ENCODE results near the gene AKNA.
"Not testable (repeated sequence)": the region's sequence is repeated elsewhere in the genome, so short reads cannot be mapped to it uniquely, and the experiment has no call there.

AKNA gene

DNA sequence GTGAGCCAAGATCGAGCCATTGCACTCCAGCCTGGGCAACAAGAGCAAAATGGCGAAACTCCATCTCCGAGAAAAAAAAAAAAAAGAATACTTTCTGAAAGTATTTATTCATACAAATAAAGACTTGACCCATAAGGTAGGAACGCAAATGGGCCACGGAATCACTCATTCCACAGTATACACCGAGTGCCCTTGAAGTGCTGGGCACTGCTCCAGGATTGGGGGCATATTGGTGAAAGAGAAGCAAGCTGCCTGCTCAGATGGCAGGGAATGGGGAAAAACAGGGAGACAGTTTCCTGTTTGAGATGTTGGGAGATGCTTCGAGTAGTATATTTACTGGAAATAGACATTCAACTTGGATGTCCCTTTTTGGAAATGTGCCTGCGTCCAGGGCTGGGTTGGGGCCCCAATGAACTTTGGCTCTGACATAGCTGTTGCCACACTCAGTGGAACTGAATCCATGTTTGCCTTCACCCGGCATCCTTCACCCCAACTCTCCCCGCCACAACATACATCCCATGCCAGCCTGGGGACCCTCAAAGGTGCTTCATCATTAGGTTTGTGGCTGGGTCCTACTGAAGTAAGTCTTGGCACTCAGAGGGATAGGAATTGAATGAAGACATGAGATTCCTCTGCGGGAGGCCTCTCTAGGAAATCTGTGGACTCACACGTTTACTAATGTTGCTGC, 58.7 kb downstream of the AKNA start:
- not testable (repeated sequence) for H3K9ac ChIP-seq (ENCODE audit: low read length in 5 of 5); H3K9me3 ChIP-seq (ENCODE audit: control insufficient read depth in 5 of 5, low read length in 5 of 5); H3K36me3 ChIP-seq (ENCODE audit: control insufficient read depth in 5 of 5, insufficient read depth in 5 of 5, low read length in 5 of 5); H3K27me3 ChIP-seq (ENCODE audit: control insufficient read depth in 5 of 5, insufficient read depth in 4 of 5, low read length in 5 of 5); H3K4me3 ChIP-seq (ENCODE audit: low read depth in 1 of 5, low read length in 5 of 5); H3K4me1 ChIP-seq (ENCODE audit: control insufficient read depth in 5 of 5, insufficient read depth in 5 of 5, low read length in 5 of 5); H3K27ac ChIP-seq (ENCODE audit: low read depth, low read length)

DNA sequence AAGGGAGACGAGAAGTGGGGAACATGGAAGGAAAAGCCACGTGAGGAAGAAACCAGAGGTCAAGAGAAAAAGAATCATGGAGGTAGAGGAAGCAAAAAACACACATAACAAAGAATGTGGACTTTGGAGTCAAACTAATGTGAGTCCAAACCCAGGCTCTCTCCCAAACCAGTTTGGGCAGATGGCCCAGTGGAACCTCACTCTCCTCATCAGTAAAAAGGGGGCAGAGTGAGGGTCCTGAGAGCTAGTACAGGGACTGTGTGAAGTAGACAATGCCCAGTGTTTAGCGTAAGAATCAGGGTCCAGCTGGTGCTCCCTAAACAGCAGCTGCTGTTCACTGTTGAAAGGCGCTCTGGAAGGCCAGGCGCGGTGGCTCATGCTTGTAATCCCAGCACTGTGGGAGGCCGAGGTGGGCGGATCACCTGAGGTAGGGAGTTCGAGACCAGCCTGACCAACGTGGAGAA, 59.4 kb downstream of the AKNA start:
- not testable (repeated sequence) for H3K9me3 ChIP-seq (ENCODE audit: control insufficient read depth in 5 of 5, low read length in 5 of 5); H3K27me3 ChIP-seq (ENCODE audit: control insufficient read depth in 5 of 5, insufficient read depth in 4 of 5, low read length in 5 of 5); H3K27ac ChIP-seq (ENCODE audit: low read depth, low read length); H3K4me3 ChIP-seq (ENCODE audit: low read depth in 1 of 5, low read length in 5 of 5); H3K9ac ChIP-seq (ENCODE audit: low read length in 5 of 5); H3K36me3 ChIP-seq (ENCODE audit: control insufficient read depth in 5 of 5, insufficient read depth in 5 of 5, low read length in 5 of 5); H3K4me1 ChIP-seq (ENCODE audit: control insufficient read depth in 5 of 5, insufficient read depth in 5 of 5, low read length in 5 of 5)

- Histone ChIP-seq H3K27me3 (ENCODE audit: control insufficient read depth in 5 of 5, insufficient read depth in 4 of 5, low read length in 5 of 5) (no peaks in the 10 kb centered on the region), H3K9ac (ENCODE audit: low read length in 5 of 5) (no peak overlapping the region), H3K4me3 (ENCODE audit: low read depth in 1 of 5, low read length in 5 of 5) (no peak overlapping the region), H3K9me3 (ENCODE audit: control insufficient read depth in 5 of 5, low read length in 5 of 5) (no peaks in the 10 kb centered on the region), H3K27ac (ENCODE audit: low read depth, low read length) (no peak overlapping the region), H3K4me1 (ENCODE audit: control insufficient read depth in 5 of 5, insufficient read depth in 5 of 5, low read length in 5 of 5) (peaks cover 0 to 2% (median 0%) of the 10 kb centered on the region in 5 donors), H3K36me3 (ENCODE audit: control insufficient read depth in 5 of 5, insufficient read depth in 5 of 5, low read length in 5 of 5) (no peaks in the 10 kb centered on the region)
Measured at GRCh38 chr9:114327749-114328148, 60.0 kb downstream of the AKNA start.

DNA sequence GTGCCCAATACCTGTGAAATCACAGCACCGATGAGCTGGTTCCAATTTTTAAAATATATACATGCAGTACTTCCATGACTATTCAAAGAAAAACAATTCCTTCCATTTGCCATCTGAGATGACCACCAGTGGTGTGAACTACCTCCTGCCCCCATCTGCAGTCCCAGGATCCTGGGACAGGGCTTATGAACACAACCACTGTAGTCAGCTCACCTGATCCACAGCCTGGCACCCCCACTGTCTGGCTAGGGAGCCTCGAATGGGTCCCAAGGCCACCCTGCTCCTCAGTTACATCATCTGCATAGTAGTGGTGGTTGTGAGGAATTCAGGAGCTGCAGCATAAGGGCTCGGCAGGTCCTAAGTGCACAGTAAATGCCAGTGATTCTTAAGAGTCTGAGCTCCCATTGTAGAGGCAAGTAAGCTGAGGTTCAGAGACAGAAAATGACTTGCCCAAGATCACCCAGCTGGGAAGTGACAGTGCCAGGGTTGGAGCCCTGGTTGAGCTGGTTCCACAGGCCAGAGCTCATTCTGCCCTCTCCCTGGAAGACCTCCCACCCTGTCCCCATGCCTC, 62.0 kb downstream of the AKNA start:
- not testable (repeated sequence) for H3K4me1 ChIP-seq (ENCODE audit: control insufficient read depth in 5 of 5, insufficient read depth in 5 of 5, low read length in 5 of 5); H3K9me3 ChIP-seq (ENCODE audit: control insufficient read depth in 5 of 5, low read length in 5 of 5); H3K4me3 ChIP-seq (ENCODE audit: low read depth in 1 of 5, low read length in 5 of 5); H3K27me3 ChIP-seq (ENCODE audit: control insufficient read depth in 5 of 5, insufficient read depth in 4 of 5, low read length in 5 of 5); H3K36me3 ChIP-seq (ENCODE audit: control insufficient read depth in 5 of 5, insufficient read depth in 5 of 5, low read length in 5 of 5); H3K9ac ChIP-seq (ENCODE audit: low read length in 5 of 5); H3K27ac ChIP-seq (ENCODE audit: low read depth, low read length)

DNA sequence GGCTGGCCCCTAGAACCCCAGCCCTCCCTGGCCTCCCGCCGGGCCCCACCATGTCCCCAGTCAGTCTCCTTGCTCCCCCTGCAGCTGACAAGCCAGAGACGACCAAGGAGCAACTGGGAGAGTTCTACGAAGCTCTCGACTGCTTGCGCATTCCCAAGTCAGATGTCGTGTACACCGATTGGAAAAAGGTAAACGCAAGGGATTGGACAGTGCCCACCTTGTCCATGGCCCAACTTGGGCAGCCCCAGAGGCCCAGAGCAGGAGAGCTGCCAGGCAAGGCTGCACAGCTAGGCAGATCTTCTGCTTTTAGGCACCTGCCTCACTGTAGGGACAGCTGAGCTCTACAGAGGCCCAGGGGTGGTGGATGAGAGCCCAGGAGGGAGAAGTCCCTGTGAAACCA, 62.8 kb downstream of the AKNA start:
- not testable (repeated sequence) for H3K36me3 ChIP-seq (ENCODE audit: control insufficient read depth in 5 of 5, insufficient read depth in 5 of 5, low read length in 5 of 5); H3K4me1 ChIP-seq (ENCODE audit: control insufficient read depth in 5 of 5, insufficient read depth in 5 of 5, low read length in 5 of 5); H3K9me3 ChIP-seq (ENCODE audit: control insufficient read depth in 5 of 5, low read length in 5 of 5); H3K4me3 ChIP-seq (ENCODE audit: low read depth in 1 of 5, low read length in 5 of 5); H3K9ac ChIP-seq (ENCODE audit: low read length in 5 of 5); H3K27me3 ChIP-seq (ENCODE audit: control insufficient read depth in 5 of 5, insufficient read depth in 4 of 5, low read length in 5 of 5); H3K27ac ChIP-seq (ENCODE audit: low read depth, low read length)

- H3K9me3 ChIP-seq (ENCODE audit: control insufficient read depth in 5 of 5, low read length in 5 of 5): no peaks in the 10 kb centered on the region
- H3K4me1 ChIP-seq (ENCODE audit: control insufficient read depth in 5 of 5, insufficient read depth in 5 of 5, low read length in 5 of 5): peaks cover 0 to 2% (median 0%) of the 10 kb centered on the region in 5 donors
- no peak overlapping the region for H3K27ac ChIP-seq (ENCODE audit: low read depth, low read length)
- H3K4me3 ChIP-seq (ENCODE audit: low read depth in 1 of 5, low read length in 5 of 5): no peak overlapping the region
- no peaks in the 10 kb centered on the region for H3K27me3 ChIP-seq (ENCODE audit: control insufficient read depth in 5 of 5, insufficient read depth in 4 of 5, low read length in 5 of 5)
- H3K36me3 ChIP-seq (ENCODE audit: control insufficient read depth in 5 of 5, insufficient read depth in 5 of 5, low read length in 5 of 5): no peaks in the 10 kb centered on the region
- no peak overlapping the region for H3K9ac ChIP-seq (ENCODE audit: low read length in 5 of 5)
Measured at GRCh38 chr9:114324492-114324891, 63.3 kb downstream of the AKNA start.

DNA sequence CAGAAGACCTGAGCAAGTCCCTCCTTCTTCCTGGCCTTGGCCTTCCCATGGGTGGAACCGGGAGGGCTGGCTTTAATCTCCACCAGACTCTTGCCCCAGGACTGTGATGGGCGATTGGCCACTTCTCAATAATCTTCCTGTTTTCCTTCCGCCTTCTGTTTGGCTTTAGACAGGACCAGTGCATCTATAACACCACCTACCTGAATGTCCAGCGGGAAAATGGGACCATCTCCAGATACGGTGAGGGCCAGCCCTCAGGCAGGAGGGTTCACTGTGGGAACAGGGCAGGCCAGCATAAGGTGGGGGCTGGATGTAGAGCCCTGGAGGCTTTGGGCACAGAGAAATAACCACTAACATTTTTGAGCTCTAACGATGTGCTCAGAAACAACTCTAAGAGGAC, 63.9 kb downstream of the AKNA start:
- H3K9me3 ChIP-seq (ENCODE audit: control insufficient read depth in 5 of 5, low read length in 5 of 5); H3K4me3 ChIP-seq (ENCODE audit: low read depth in 1 of 5, low read length in 5 of 5); H3K27ac ChIP-seq (ENCODE audit: low read depth, low read length); H3K9ac ChIP-seq (ENCODE audit: low read length in 5 of 5); H3K4me1 ChIP-seq (ENCODE audit: control insufficient read depth in 5 of 5, insufficient read depth in 5 of 5, low read length in 5 of 5); H3K27me3 ChIP-seq (ENCODE audit: control insufficient read depth in 5 of 5, insufficient read depth in 4 of 5, low read length in 5 of 5); H3K36me3 ChIP-seq (ENCODE audit: control insufficient read depth in 5 of 5, insufficient read depth in 5 of 5, low read length in 5 of 5): not testable (repeated sequence)

GRCh38 chr9:114322831-114323531, 64.8 kb downstream of the AKNA start, which contains the start of gene ORM1:
TSS of gene ORM1 (plus strand) at chr9:114323098. CDS start at chr9:114323134, 36 bp downstream.
- not testable (repeated sequence) for H3K9me3 ChIP-seq (ENCODE audit: control insufficient read depth in 5 of 5, low read length in 5 of 5); H3K4me3 ChIP-seq (ENCODE audit: low read depth in 1 of 5, low read length in 5 of 5); H3K27me3 ChIP-seq (ENCODE audit: control insufficient read depth in 5 of 5, insufficient read depth in 4 of 5, low read length in 5 of 5); H3K9ac ChIP-seq (ENCODE audit: low read length in 5 of 5); H3K36me3 ChIP-seq (ENCODE audit: control insufficient read depth in 5 of 5, insufficient read depth in 5 of 5, low read length in 5 of 5); H3K4me1 ChIP-seq (ENCODE audit: control insufficient read depth in 5 of 5, insufficient read depth in 5 of 5, low read length in 5 of 5); H3K27ac ChIP-seq (ENCODE audit: low read depth, low read length)

DNA sequence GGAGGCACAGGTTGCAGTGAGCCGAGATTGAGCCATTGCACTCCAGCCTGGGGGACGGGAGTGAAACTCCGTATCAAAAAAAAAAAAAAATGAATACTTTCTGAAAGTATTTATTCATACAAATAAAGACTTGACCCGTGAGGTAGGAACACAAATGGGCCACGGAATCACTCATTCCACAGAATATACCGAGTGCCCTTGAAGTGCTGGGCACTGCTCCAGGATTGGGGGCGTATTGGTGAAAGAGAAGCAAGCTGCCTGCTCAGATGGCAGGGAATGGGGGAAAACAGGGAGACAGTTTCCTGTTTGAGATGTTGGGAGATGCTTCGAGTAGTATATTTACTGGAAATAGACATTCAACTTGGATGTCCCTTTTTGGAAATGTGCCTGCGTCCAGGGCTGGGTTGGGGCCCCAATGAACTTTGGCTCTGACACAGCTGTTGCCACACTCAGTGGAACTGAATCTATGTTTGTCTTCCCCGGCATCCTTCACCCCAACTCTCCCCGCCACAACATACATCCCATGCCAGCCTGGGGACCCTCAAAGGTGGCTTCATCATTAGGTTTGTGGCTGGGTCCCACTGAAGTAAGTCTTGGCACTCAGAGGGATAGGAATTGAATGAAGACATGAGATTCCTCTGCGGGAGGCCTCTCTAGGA, 65.5 kb downstream of the AKNA start:
- not testable (repeated sequence) for H3K27ac ChIP-seq (ENCODE audit: low read depth, low read length); H3K9ac ChIP-seq (ENCODE audit: low read length in 5 of 5); H3K9me3 ChIP-seq (ENCODE audit: control insufficient read depth in 5 of 5, low read length in 5 of 5); H3K4me3 ChIP-seq (ENCODE audit: low read depth in 1 of 5, low read length in 5 of 5); H3K4me1 ChIP-seq (ENCODE audit: control insufficient read depth in 5 of 5, insufficient read depth in 5 of 5, low read length in 5 of 5); H3K36me3 ChIP-seq (ENCODE audit: control insufficient read depth in 5 of 5, insufficient read depth in 5 of 5, low read length in 5 of 5); H3K27me3 ChIP-seq (ENCODE audit: control insufficient read depth in 5 of 5, insufficient read depth in 4 of 5, low read length in 5 of 5)

DNA sequence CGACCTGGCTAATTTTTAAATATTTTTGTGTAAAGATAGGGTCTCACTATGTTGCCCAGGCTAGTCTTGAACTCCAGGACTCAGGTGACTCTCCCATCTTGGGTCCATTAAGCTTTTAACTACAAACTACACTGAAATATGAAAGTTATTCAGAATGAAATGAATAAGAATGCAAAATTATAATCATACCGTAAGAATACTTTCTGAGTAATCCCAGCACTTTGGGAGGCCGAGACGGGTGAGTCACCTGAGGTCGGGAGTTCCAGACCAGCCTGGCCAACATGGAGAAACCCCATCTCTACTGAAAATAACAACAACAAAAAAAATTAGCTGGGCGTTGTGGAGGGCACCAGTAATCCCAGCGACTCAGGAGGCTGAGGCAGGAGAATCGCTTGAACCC, 66.0 kb downstream of the AKNA start:
- Histone ChIP-seq H3K27me3 (ENCODE audit: control insufficient read depth in 5 of 5, insufficient read depth in 4 of 5, low read length in 5 of 5) (no peaks in the 10 kb centered on the region), H3K4me1 (ENCODE audit: control insufficient read depth in 5 of 5, insufficient read depth in 5 of 5, low read length in 5 of 5) (peaks cover 0 to 4% (median 0%) of the 10 kb centered on the region in 5 donors), H3K27ac (ENCODE audit: low read depth, low read length) (no peak overlapping the region), H3K9me3 (ENCODE audit: control insufficient read depth in 5 of 5, low read length in 5 of 5) (no peaks in the 10 kb centered on the region), H3K36me3 (ENCODE audit: control insufficient read depth in 5 of 5, insufficient read depth in 5 of 5, low read length in 5 of 5) (no peaks in the 10 kb centered on the region), H3K4me3 (ENCODE audit: low read depth in 1 of 5, low read length in 5 of 5) (no peak overlapping the region), H3K9ac (ENCODE audit: low read length in 5 of 5) (no peak overlapping the region)

Data from subcutaneous abdominal adipose tissue (tissue), 5 donors.